Right atrium auricular region (tissue), 2 donors: ENCODE measurements around the gene PIP4K2B. TPM values are rescaled to one million over a fixed set of nuclear protein-coding genes. Genes with fewer than 3 reads are reported as not detected.

ENCODE experiments used
- DNase-seq: peaks from one replicate; pipeline ENCODE4 v3.0.0-alpha.2; 2019; ENCODE audit warnings: low spot score
- H3K27ac ChIP-seq, 2 donors: fragments of 200-600 bp; sonication (generic); 1 replicate in 1 of 2; 2 replicates in 1 of 2; pipeline ENCODE4 v1.5.1; 2016 to 2019
- H3K27me3 ChIP-seq, 2 donors: fragments of 200-600 bp; sonication (generic); one replicate each; pipeline versions ENCODE4 v1.5.1 to v1.6.0; 2017 to 2019
- H3K36me3 ChIP-seq: fragments of 200-600 bp; sonication (generic); one replicate; pipeline ENCODE4 v1.5.1; 2016
- H3K4me1 ChIP-seq, 2 donors: fragments of 200-600 bp; sonication (generic); one replicate each; pipeline versions ENCODE4 v1.5.1 to v1.6.0; 2017 to 2019
- H3K4me3 ChIP-seq, 2 donors: fragments of 200-600 bp; sonication (generic); 1 replicate in 1 of 2; 2 replicates in 1 of 2; pipeline ENCODE4 v1.5.1; 2017 to 2019; ENCODE audit warnings: mild to moderate bottlenecking in 1 of 2, moderate library complexity in 1 of 2
- H3K9me3 ChIP-seq, 2 donors: fragments of 200-600 bp; sonication (generic); one replicate each; pipeline ENCODE4 v1.5.1; 2019
- total RNA-seq, 2 donors: library from RNA; depleted of rRNA; stranded (reverse); fragments of >200 nt; gene quantifications; one replicate each; pipeline ENCODE4 v1.1.0, GENCODE V29; 2016
- TF ChIP-seq, protein P1 (sequence below), 2 donors: fragments of 200-600 bp; sonication (generic); IDR thresholded peaks; one replicate each; pipeline ENCODE4 v1.5.1; 2019; ENCODE audit warnings: antibody characterized with exemption in 2 of 2

The PIP4K2B gene
- total RNA-seq, 2 donors from 2014 or later, result 45.9 to 47.7 TPM

DNA sequence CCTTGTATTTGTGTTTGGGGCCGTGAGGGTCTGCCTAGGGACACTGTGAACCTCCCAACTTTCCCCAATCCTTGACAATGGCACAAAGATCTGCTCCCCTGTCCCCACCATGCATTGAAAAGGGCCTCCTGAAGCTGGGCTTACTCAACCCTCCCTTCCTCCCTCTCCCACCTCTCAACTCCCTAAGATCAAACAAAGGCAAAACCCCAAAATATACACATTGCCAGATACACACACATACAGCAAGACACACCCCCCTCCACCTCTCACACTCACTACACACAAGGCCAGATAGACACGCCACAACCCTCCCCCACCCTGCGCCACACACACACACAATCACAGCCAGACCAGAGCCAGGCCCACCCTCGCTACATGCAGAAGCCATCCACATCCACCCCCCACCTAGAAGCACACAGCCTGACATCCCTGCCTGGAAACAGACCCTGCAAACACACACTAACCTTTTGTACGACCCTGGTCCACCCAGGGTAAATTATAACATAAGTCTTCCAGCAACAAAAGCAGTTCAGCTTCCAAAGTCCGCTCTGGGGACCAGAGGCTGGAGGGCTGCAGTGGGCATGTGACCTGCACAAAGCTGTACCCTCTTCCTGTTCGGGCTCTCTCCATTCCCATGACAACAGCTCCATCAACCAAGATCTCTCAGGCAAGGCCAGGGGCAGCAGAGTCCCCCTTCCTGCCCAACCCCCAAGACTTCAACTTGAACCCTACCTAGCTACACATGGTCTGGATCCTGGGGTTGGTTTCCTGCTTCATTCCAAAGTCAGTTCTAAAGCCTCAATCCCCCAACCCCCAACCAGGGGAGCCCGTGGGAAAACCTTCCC is 53.1 kb downstream of the PIP4K2B start:
- TF ChIP-seq, protein P1, sequence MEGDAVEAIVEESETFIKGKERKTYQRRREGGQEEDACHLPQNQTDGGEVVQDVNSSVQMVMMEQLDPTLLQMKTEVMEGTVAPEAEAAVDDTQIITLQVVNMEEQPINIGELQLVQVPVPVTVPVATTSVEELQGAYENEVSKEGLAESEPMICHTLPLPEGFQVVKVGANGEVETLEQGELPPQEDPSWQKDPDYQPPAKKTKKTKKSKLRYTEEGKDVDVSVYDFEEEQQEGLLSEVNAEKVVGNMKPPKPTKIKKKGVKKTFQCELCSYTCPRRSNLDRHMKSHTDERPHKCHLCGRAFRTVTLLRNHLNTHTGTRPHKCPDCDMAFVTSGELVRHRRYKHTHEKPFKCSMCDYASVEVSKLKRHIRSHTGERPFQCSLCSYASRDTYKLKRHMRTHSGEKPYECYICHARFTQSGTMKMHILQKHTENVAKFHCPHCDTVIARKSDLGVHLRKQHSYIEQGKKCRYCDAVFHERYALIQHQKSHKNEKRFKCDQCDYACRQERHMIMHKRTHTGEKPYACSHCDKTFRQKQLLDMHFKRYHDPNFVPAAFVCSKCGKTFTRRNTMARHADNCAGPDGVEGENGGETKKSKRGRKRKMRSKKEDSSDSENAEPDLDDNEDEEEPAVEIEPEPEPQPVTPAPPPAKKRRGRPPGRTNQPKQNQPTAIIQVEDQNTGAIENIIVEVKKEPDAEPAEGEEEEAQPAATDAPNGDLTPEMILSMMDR (IDR thresholded peaks at IDR 0.05), result no peak
- peak overlapping the region; percentile 80 to 95 for H3K4me3 ChIP-seq
- peak overlapping the region; percentile 91 to 96 for H3K27ac ChIP-seq
- H3K27me3 ChIP-seq, result no peaks in the 10 kb centered on the region
- no peaks in the 10 kb centered on the region for H3K36me3 ChIP-seq
- H3K4me1 ChIP-seq, result peaks cover 0 to 78% of the 10 kb centered on the region in 2 donors
- no peak for DNase-seq
- no peaks in the 10 kb centered on the region for H3K9me3 ChIP-seq

DNA sequence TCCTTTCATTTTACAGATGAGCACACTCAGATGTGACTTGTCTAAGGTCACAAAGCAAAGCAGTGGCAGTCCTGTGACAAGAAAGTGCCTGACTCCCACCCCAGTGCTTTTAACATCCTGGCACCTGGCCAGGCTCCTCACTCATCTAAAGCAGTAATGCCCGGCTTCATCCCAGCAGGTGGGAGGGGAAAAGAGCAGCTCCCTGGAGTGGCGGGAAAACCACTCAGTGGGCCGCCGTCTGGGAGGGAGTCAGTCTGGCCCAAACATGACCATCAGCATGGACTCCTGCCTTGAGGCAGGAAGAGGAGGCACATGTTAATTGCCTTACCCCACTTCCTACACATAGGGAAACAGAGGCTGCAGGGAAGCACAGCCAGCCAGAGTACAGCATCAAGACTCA is 53.8 kb downstream of the PIP4K2B start:
- H3K4me3 ChIP-seq, result no peak overlapping the region

DNA sequence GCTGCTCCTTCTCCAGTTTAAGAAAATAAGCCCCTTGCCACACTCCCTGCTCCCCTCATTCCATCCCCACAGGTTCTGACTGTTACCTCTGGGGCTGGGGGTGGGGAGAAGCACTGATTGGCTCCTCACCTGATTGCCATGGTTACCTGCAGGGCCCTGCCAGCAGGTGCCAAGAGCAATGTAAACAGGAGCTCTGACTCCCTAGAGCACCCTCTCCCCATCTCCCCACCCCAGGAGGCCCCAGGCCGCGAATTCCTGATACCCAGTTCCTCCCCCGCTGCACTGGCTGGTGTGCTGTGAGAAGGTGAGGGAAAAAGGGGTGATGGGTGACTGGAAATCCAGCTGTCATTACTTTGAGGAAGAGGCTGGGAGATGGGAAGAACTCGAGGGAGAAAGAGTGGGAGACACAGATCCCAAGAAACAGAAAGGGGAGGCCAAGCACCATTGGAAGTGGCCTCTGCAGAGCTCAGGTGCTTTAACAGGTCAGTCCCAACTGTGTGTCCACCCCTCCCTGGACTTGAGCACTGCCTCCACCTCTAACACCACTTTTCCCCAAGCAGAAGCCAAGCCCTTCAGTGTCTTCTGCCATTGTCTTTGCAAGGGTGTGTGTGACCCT is 55.7 kb downstream of the PIP4K2B start:
- peak overlapping the region; percentile 71 to 83 for H3K27ac ChIP-seq
- H3K9me3 ChIP-seq, result no peaks in the 10 kb centered on the region
- DNase-seq, result no peak
- H3K36me3 ChIP-seq, result peaks cover 14% of the 10 kb centered on the region
- peaks cover 0 to 64% of the 10 kb centered on the region in 2 donors for H3K4me1 ChIP-seq
- H3K4me3 ChIP-seq, result no peak overlapping the region
- no peaks in the 10 kb centered on the region for H3K27me3 ChIP-seq
- TF ChIP-seq, protein P1 (IDR thresholded peaks at IDR 0.05), result no peak

More for the DNA sequence above, 53.8 kb downstream of the PIP4K2B start:
- Histone ChIP-seq H3K27ac (peak overlapping the region in 1 of 2 donors; percentile 91), H3K36me3 (no peaks in the 10 kb centered on the region), H3K9me3 (no peaks in the 10 kb centered on the region), H3K4me1 (peaks cover 0 to 78% of the 10 kb centered on the region in 2 donors), H3K27me3 (no peaks in the 10 kb centered on the region)
- no peak for DNase-seq
- TF ChIP-seq, protein P1 (IDR thresholded peaks at IDR 0.05), result no peak

DNA sequence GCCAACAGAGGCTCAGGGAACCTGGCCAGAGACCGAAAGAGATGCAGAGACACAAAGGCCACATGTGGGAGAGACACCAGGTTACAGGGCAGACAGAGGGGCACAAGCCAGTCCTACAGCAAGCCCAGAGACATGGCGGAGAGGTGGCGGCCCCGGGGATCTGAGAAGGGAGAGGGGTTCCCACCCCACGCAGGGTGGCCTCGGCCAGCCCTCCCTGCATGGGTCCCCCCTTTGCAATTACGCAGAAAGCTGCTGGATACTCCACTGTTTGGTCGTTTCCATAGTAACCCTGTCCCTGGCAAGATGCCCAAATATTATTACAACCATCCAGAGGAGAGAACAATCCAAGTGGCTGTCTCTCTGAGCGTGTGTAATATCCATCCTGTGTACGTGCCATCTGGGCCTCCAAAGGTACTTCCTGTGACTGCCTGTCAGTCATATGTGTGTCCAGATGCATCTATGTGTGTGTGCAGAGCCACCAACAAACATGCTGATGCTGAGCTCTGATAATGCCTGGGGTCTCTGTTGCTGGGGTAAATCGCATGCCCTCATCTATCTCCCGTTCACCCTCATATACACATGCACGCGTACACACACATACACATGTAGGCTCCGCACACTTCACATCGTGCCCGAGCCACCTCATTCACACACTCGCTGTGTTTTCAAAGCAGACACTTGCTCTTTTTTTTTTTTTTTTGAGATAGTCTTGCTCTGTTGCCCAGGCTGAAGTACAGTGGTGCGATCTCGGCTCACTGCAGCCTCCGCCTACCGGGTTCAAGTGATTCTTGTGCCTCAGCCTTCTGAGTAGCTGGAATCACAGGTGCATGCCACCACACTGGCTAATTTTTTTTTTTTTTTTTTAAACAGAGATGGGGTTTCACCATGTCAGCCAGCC is 56.7 kb downstream of the PIP4K2B start:
- H3K4me1 ChIP-seq, result peaks cover 0 to 60% of the 10 kb centered on the region in 2 donors
- peak; percentile 85 for DNase-seq
- H3K9me3 ChIP-seq, result no peaks in the 10 kb centered on the region
- H3K27ac ChIP-seq, result peak overlapping the region; percentile 71 to 83
- TF ChIP-seq, protein P1 (IDR thresholded peaks at IDR 0.05), result no peak
- peaks cover 24% of the 10 kb centered on the region for H3K36me3 ChIP-seq
- H3K4me3 ChIP-seq, result no peak overlapping the region
- no peaks in the 10 kb centered on the region for H3K27me3 ChIP-seq

DNA sequence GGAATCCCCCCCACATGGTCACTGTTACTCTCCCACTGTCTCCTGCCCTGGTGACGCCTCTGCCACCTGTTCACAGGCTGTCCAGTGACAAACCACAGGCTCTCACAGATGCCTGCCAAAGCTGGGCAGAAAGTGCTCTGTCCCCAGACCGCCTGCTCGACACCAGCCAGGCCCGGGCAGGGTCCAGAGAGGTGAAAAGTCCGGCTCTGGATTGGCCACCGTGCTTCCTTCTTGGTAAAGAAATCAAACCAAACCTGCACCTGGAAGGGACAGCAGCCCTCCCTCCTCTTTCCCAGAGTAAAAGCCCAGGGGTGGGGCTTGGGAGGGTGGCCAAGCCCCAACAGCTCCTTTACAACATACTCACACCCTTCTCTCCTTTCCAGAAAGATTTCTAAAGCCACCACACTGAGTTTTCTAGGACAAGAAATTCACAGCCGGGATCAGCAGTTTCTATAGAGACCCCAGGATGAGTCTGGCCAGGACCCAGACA is 57.4 kb downstream of the PIP4K2B start:
- TF ChIP-seq, protein P1 (IDR thresholded peaks at IDR 0.05), result no peak
- Histone ChIP-seq H3K4me1 (peaks cover 0 to 55% of the 10 kb centered on the region in 2 donors), H3K36me3 (peaks cover 24% of the 10 kb centered on the region), H3K27ac (peak overlapping the region; percentile 71 to 83), H3K9me3 (no peaks in the 10 kb centered on the region), H3K4me3 (no peak overlapping the region), H3K27me3 (no peaks in the 10 kb centered on the region)
- DNase-seq, result no peak
